Measurements from ENCODE around the gene KRT39.
A peak's percentile ranks its signal among the peaks of the same experiment; 100 is the strongest.
"Not testable (repeated sequence)": the region's sequence is repeated elsewhere in the genome, so short reads cannot be mapped to it uniquely, and the experiment has no call there.

The KRT39 gene

GRCh38 chr17:40966848-40967247 lies at the start of gene KRT39:
Gene KRT39 (minus strand): TSS chr17:40966948. CDS start chr17:40966856, 92 bp downstream.
- DNase-seq (ENCODE audit: low read depth) = no peak

- DNase-seq (ENCODE audit: low read depth) = no peak
Observed at GRCh38 chr17:41015454-41015853, 48.7 kb upstream of the KRT39 start.

- DNase-seq (ENCODE audit: low read depth) = peak; percentile 51
Observed at GRCh38 chr17:41013606-41014005, 46.9 kb upstream of the KRT39 start.

GRCh38 chr17:41013181-41013580 lies 46.4 kb upstream of the KRT39 start:
- DNase-seq (ENCODE audit: low read depth) = no peak

GRCh38 chr17:41012326-41013120 lies 45.8 kb upstream of the KRT39 start:
- DNase-seq (ENCODE audit: low read depth) = no peak

GRCh38 chr17:41010441-41010840 lies 43.7 kb upstream of the KRT39 start:
- no peak for DNase-seq (ENCODE audit: low read depth)

- DNase-seq (ENCODE audit: low read depth) = no peak
Observed at GRCh38 chr17:41009936-41010335, 43.2 kb upstream of the KRT39 start.

GRCh38 chr17:41009301-41009760 lies 42.6 kb upstream of the KRT39 start:
- DNase-seq (ENCODE audit: low read depth) = no peak

GRCh38 chr17:41008811-41009210 lies 42.1 kb upstream of the KRT39 start, which contains the start of gene KRTAP3-1:
Gene KRTAP3-1 (minus strand): TSS chr17:41009128. CDS start chr17:41009074, 54 bp downstream.
- DNase-seq (ENCODE audit: low read depth) = no peak

GRCh38 chr17:41004397-41004796 lies 37.6 kb upstream of the KRT39 start:
- DNase-seq (ENCODE audit: low read depth) = no peak

GRCh38 chr17:41003926-41004325 lies 37.2 kb upstream of the KRT39 start:
- DNase-seq (ENCODE audit: low read depth) = no peak

GRCh38 chr17:41002814-41003213 lies 36.1 kb upstream of the KRT39 start:
- DNase-seq (ENCODE audit: low read depth) = no peak

- no peak for DNase-seq (ENCODE audit: low read depth)
Observed at GRCh38 chr17:41001795-41002194, 35.0 kb upstream of the KRT39 start.

- not testable (repeated sequence) for DNase-seq (ENCODE audit: low read depth)
Observed at GRCh38 chr17:40999563-40999962, 32.8 kb upstream of the KRT39 start, which contains the start of gene KRTAP3-2. Gene KRTAP3-2 (minus strand): TSS chr17:40999906. CDS start chr17:40999853, 53 bp downstream.

GRCh38 chr17:40997361-40997760 lies 30.6 kb upstream of the KRT39 start:
- DNase-seq (ENCODE audit: low read depth) = no peak

- DNase-seq (ENCODE audit: low read depth) = no peak
Observed at GRCh38 chr17:40996829-40997228, 30.1 kb upstream of the KRT39 start.

- DNase-seq (ENCODE audit: low read depth) = no peak
Observed at GRCh38 chr17:40995116-40995515, 28.4 kb upstream of the KRT39 start.

GRCh38 chr17:40993839-40994238 lies 27.1 kb upstream of the KRT39 start, which contains the start of gene KRTAP3-3:
Gene KRTAP3-3 (minus strand): TSS chr17:40994164. CDS start chr17:40994097, 67 bp downstream.
- no peak for DNase-seq (ENCODE audit: low read depth)

GRCh38 chr17:40993084-40993483 lies 26.3 kb upstream of the KRT39 start:
- no peak for DNase-seq (ENCODE audit: low read depth)

GRCh38 chr17:40992666-40993065 lies 25.9 kb upstream of the KRT39 start:
- DNase-seq (ENCODE audit: low read depth) = no peak

- DNase-seq (ENCODE audit: low read depth) = no peak
Observed at GRCh38 chr17:40986920-40987319, 20.2 kb upstream of the KRT39 start.

GRCh38 chr17:40984226-40984625 lies 17.5 kb upstream of the KRT39 start, which contains the start of gene KRT40:
Gene KRT40 (minus strand): TSS chr17:40984326. CDS start chr17:40984273, 53 bp downstream.
- DNase-seq (ENCODE audit: low read depth) = no peak

- no peak for DNase-seq (ENCODE audit: low read depth)
Observed at GRCh38 chr17:40981115-40981514, 14.4 kb upstream of the KRT39 start.
